Vagina (tissue), 2 donors: ENCODE measurements around the gene MATCAP1. TPM values are rescaled to one million over a fixed set of nuclear protein-coding genes. Genes with fewer than 3 reads are reported as not detected.

Experiments
- DNase-seq, 2 donors: peaks; one replicate each; pipeline ENCODE4 v3.0.0-alpha.2; 2017; ENCODE audit errors: extremely low spot score in 2 of 2
- H3K27ac ChIP-seq: fragments of 200-600 bp; sonication (generic); one replicate; pipeline ENCODE4 v1.5.1; 2019
- H3K27me3 ChIP-seq: fragments of 200-600 bp; sonication (generic); one replicate; pipeline ENCODE4 v1.5.1; 2019
- H3K36me3 ChIP-seq, 2 donors: fragments of 200-600 bp; sonication (generic); one replicate each; pipeline ENCODE4 v1.5.1; 2017 to 2019
- H3K4me1 ChIP-seq: fragments of 200-600 bp; sonication (generic); one replicate; pipeline ENCODE4 v1.5.1; 2019
- H3K4me3 ChIP-seq, 2 donors: fragments of 200-600 bp; sonication (generic); 1 replicate in 1 of 2; 2 replicates in 1 of 2; pipeline ENCODE4 v1.5.1; 2016 to 2019
- H3K9me3 ChIP-seq: fragments of 200-600 bp; sonication (generic); one replicate; pipeline ENCODE4 v1.5.1; 2019
- POLR2A ChIP-seq, 2 donors: fragments of 450-650 bp; IDR thresholded peaks; one replicate each; pipeline ENCODE4 v1.6.1; 2017; ENCODE audit warnings: antibody characterized with exemption in 2 of 2, mild to moderate bottlenecking in 2 of 2, moderate library complexity in 2 of 2
- POLR2AphosphoS5 ChIP-seq, 2 donors: sonication (generic); formaldehyde crosslinking; IDR thresholded peaks; one replicate each; pipeline ENCODE4 v1.9.0; 2017; ENCODE audit warnings: antibody characterized with exemption in 2 of 2, mild to moderate bottlenecking in 2 of 2, low read depth in 1 of 2; ENCODE audit not compliant: insufficient read depth in 1 of 2
- intact Hi-C: fragments of 100-400 bp; cut with DNase I; formaldehyde crosslinking; loops from one replicate; pipeline ENCODE4 v1.15.1; 2023
- total RNA-seq: library from RNA; depleted of rRNA; stranded (reverse); fragments of >200 nt; gene quantifications from one replicate; pipeline ENCODE4 v1.2.3, GENCODE V29; 2016
- TF ChIP-seq, protein P1 (sequence below), 3 experiments: fragments of 450-650 bp in 2 of 3; fragments of 200-600 bp in 1 of 3; sonication (generic) in 1 of 3; IDR thresholded peaks; one replicate each; pipeline ENCODE4 v1.5.1; 2017 to 2019; ENCODE audit warnings: antibody characterized with exemption in 3 of 3, mild to moderate bottlenecking in 2 of 3, moderate library complexity in 2 of 3

Gene MATCAP1
- total RNA-seq, 1 donor from 2014 or later = 17.4 TPM

DNA sequence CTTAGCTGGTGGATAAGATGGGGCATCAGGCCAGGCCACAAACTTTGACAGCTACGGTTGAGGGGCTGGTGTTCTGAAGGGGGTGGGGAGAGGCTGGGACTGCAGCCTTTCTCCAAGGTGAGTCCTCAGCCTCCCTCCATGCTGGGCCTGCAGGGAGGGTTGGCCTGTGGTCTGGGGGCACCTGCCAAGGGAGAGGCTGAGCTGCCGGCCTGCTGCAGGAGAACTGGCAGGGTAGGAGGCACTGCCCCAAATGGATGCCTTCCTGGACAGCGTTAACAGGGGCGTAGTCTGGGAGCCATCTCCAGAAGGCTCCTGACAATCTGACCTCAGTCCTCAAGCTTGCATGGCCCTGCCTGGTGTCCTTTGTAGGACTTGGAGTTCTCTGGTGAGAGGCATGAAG is 20.3 kb upstream of the MATCAP1 start:
- DNase-seq = no peak
- no peaks in the 10 kb centered on the region for H3K27me3 ChIP-seq
- H3K4me1 ChIP-seq = peaks cover 3% of the 10 kb centered on the region
- H3K36me3 ChIP-seq = peaks cover 0 to 18% of the 10 kb centered on the region in 2 donors
- no peak overlapping the region for H3K4me3 ChIP-seq
- TF ChIP-seq POLR2A (IDR thresholded peaks at IDR 0.05) = no peak
- TF ChIP-seq, protein P1, sequence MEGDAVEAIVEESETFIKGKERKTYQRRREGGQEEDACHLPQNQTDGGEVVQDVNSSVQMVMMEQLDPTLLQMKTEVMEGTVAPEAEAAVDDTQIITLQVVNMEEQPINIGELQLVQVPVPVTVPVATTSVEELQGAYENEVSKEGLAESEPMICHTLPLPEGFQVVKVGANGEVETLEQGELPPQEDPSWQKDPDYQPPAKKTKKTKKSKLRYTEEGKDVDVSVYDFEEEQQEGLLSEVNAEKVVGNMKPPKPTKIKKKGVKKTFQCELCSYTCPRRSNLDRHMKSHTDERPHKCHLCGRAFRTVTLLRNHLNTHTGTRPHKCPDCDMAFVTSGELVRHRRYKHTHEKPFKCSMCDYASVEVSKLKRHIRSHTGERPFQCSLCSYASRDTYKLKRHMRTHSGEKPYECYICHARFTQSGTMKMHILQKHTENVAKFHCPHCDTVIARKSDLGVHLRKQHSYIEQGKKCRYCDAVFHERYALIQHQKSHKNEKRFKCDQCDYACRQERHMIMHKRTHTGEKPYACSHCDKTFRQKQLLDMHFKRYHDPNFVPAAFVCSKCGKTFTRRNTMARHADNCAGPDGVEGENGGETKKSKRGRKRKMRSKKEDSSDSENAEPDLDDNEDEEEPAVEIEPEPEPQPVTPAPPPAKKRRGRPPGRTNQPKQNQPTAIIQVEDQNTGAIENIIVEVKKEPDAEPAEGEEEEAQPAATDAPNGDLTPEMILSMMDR (IDR thresholded peaks at IDR 0.05) = no peak
- no peak for TF ChIP-seq POLR2AphosphoS5 (IDR thresholded peaks at IDR 0.05; ENCODE audit: insufficient read depth in 1 of 2, low read depth in 1 of 2)
- H3K27ac ChIP-seq = no peak overlapping the region
- no peaks in the 10 kb centered on the region for H3K9me3 ChIP-seq
- intact Hi-C loops = no loop called here

DNA sequence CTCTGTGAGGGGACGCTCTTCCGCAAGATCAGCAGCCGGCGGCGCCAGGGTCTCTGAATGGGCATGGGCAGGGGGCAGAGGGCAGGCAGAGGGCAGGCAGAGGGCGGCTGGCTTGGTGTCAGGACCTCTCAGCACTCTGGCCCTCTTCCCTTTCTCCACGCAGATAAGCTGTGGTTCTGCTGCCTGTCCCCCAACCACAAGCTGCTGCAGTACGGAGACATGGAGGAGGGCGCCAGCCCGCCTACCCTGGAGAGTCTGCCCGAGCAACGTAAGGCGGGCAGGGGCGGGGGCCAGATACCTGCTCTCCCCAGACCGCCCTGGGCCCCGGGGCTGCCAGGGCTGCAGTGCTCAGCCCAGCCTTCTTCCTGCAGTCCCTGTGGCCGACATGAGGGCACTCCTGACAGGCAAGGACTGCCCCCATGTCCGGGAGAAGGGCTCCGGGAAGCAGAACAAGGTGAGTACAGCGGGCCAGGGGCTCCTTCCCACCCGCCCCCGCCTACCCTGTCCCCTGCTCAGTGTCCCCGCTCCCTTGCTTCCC is 19.3 kb upstream of the MATCAP1 start:
- H3K4me3 ChIP-seq = no peak overlapping the region
- H3K36me3 ChIP-seq = peaks cover 0 to 21% of the 10 kb centered on the region in 2 donors
- no peak for DNase-seq
- peaks cover 13% of the 10 kb centered on the region for H3K4me1 ChIP-seq
- H3K9me3 ChIP-seq = no peaks in the 10 kb centered on the region
- intact Hi-C loops = no loop called here
- no peak overlapping the region for H3K27ac ChIP-seq
- no peaks in the 10 kb centered on the region for H3K27me3 ChIP-seq
- no peak for TF ChIP-seq POLR2AphosphoS5 (IDR thresholded peaks at IDR 0.05; ENCODE audit: insufficient read depth in 1 of 2, low read depth in 1 of 2)
- TF ChIP-seq, protein P1 (IDR thresholded peaks at IDR 0.05) = no peak
- no peak for TF ChIP-seq POLR2A (IDR thresholded peaks at IDR 0.05)

DNA sequence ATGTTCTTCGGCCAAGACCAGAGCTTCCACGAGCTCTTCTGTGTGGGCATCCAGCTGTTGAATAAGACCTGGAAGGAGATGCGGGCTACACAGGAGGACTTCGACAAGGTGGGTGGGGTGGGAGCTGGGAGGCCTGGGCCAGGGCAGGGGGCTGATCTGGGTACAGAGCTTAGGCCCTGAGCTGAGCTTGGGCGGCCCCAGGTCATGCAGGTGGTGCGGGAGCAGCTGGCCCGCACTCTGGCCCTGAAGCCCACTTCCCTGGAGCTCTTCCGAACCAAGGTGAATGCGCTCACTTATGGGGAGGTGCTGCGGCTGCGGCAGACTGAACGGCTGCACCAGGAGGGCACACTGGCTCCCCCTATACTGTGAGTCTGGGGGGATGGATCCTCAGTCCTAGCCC is 18.7 kb upstream of the MATCAP1 start:
- DNase-seq = no peak
- Histone ChIP-seq H3K9me3 (no peaks in the 10 kb centered on the region), H3K27me3 (no peaks in the 10 kb centered on the region), H3K4me3 (no peak overlapping the region), H3K36me3 (peaks cover 0 to 27% of the 10 kb centered on the region in 2 donors), H3K4me1 (peaks cover 13% of the 10 kb centered on the region), H3K27ac (no peak overlapping the region)
- no peak for TF ChIP-seq POLR2AphosphoS5 (IDR thresholded peaks at IDR 0.05; ENCODE audit: insufficient read depth in 1 of 2, low read depth in 1 of 2)
- TF ChIP-seq, protein P1 (IDR thresholded peaks at IDR 0.05) = no peak
- no peak for TF ChIP-seq POLR2A (IDR thresholded peaks at IDR 0.05)
- intact Hi-C loops = no loop called here

DNA sequence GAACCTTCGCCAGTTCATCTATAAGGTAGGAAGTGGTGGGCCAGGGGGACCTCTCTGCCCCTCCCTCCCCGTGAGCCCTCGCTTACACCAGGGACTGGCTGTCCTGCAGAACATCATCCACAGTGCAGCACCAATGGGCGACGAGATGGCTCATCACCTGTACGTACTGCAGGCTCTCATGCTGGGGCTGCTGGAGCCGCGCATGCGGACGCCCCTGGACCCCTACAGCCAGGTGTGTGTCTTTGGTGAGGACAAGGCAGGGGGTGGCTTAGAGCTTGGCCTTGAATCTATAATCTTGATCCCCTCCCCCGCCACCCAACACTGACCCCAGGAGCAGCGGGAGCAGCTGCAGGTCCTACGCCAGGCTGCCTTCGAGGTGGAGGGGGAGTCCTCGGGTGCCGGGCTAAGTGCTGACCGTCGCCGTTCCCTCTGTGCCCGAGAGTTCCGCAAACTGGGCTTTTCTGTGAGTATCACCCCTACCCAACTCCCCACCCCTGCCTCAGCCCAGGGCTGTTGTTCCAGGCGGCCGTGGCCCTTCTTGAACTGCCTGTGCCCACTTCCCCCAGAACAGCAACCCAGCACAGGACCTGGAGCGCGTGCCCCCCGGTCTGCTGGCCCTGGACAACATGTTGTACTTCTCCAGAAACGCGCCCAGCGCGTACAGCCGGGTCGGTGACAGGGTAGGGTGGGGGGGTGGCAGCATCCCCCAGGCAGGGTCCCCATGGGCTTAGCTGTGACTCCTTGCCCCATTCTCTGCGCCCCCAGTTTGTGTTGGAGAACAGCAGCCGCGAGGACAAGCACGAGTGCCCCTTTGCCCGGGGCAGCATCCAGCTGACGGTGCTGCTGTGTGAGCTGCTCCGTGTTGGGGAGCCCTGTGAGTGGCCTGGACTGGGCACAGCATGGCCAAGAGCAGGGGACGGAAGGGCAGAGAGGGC is 17.9 kb upstream of the MATCAP1 start:
- no peaks in the 10 kb centered on the region for H3K27me3 ChIP-seq
- H3K4me3 ChIP-seq = no peak overlapping the region
- DNase-seq = no peak
- TF ChIP-seq POLR2AphosphoS5 (IDR thresholded peaks at IDR 0.05; ENCODE audit: insufficient read depth in 1 of 2, low read depth in 1 of 2) (no peak), POLR2A (IDR thresholded peaks at IDR 0.05) (no peak)
- TF ChIP-seq, protein P1 (IDR thresholded peaks at IDR 0.05) = no peak
- peaks cover 13% of the 10 kb centered on the region for H3K4me1 ChIP-seq
- no peaks in the 10 kb centered on the region for H3K9me3 ChIP-seq
- H3K27ac ChIP-seq = no peak overlapping the region
- H3K36me3 ChIP-seq = peaks cover 1 to 35% of the 10 kb centered on the region in 2 donors
- intact Hi-C loops = no loop called here

DNA sequence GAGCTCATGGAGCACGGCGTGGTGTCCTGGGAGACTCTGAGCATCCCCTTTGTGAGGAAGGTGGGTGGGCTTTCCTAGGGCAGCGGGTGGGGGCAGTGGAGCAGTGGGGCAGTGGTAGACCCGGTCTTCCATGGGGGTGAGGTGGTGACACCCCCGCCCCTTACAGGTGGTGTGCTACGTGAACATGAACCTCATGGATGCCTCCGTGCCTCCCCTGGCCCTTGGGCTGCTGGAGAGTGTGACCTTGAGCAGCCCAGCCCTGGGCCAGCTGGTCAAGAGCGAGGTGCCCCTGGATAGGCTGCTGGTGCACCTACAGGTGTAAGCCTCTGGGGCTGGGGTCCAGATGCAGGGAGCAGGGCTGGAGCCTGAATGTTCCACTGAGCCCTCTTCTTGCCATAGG is 16.7 kb upstream of the MATCAP1 start:
- H3K4me3 ChIP-seq = no peak overlapping the region
- TF ChIP-seq POLR2A (IDR thresholded peaks at IDR 0.05) (no peak), POLR2AphosphoS5 (IDR thresholded peaks at IDR 0.05; ENCODE audit: insufficient read depth in 1 of 2, low read depth in 1 of 2) (no peak)
- TF ChIP-seq, protein P1 (IDR thresholded peaks at IDR 0.05) = no peak
- no peaks in the 10 kb centered on the region for H3K27me3 ChIP-seq
- peaks cover 13% of the 10 kb centered on the region for H3K4me1 ChIP-seq
- intact Hi-C loops = no loop called here
- peaks cover 3 to 46% of the 10 kb centered on the region in 2 donors for H3K36me3 ChIP-seq
- DNase-seq = no peak
- no peak overlapping the region for H3K27ac ChIP-seq
- H3K9me3 ChIP-seq = no peaks in the 10 kb centered on the region
